K562 (cell line): ENCODE results near the gene HOXA11.
A peak's percentile ranks its signal among the peaks of the same experiment; 100 is the strongest.

Experiments
- EP400 ChIP-seq: fragments of 450-650 bp; IDR thresholded peaks from 2 replicates; pipeline ENCODE4 v1.6.1; 2017; ENCODE audit warnings: antibody characterized with exemption, mild to moderate bottlenecking, moderate library complexity
- EZH2 ChIP-seq: IDR thresholded peaks from 2 replicates; pipeline ENCODE4 v1.6.1; 2012; ENCODE audit warnings: low read depth, mild to moderate bottlenecking, inconsistent platforms, low read length, borderline replicate concordance
- FOSL1 ChIP-seq: fragments of 200-800 bp; sonication (Bioruptor generic); conservative IDR thresholded peaks from 2 replicates; pipeline ENCODE4 v1.6.1; 2016; ENCODE audit warnings: missing genetic modification characterization, missing compliant biosample characterization
- TF ChIP-seq, protein P1 (sequence below), 3 experiments: IDR thresholded peaks in 2 of 3; conservative IDR thresholded peaks in 1 of 3; 2 replicates each; pipeline ENCODE4 v1.5.1; 2011 to 2012; ENCODE audit warnings: low read length in 3 of 3, mild to moderate bottlenecking in 3 of 3, control low read depth in 2 of 3, improper control_type of control experiment in 1 of 3, inconsistent platforms in 1 of 3, low read depth in 1 of 3, mixed read lengths in 1 of 3, moderate library complexity in 1 of 3; ENCODE audit not compliant: insufficient read depth in 2 of 3

- TF ChIP-seq EP400 (no peak), EZH2 (no peak), FOSL1 (no peak)
- TF ChIP-seq, protein P1, sequence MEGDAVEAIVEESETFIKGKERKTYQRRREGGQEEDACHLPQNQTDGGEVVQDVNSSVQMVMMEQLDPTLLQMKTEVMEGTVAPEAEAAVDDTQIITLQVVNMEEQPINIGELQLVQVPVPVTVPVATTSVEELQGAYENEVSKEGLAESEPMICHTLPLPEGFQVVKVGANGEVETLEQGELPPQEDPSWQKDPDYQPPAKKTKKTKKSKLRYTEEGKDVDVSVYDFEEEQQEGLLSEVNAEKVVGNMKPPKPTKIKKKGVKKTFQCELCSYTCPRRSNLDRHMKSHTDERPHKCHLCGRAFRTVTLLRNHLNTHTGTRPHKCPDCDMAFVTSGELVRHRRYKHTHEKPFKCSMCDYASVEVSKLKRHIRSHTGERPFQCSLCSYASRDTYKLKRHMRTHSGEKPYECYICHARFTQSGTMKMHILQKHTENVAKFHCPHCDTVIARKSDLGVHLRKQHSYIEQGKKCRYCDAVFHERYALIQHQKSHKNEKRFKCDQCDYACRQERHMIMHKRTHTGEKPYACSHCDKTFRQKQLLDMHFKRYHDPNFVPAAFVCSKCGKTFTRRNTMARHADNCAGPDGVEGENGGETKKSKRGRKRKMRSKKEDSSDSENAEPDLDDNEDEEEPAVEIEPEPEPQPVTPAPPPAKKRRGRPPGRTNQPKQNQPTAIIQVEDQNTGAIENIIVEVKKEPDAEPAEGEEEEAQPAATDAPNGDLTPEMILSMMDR (IDR thresholded peaks at IDR 0.05 in 2 of 3, conservative IDR thresholded peaks at IDR 0.05 in 1 of 3; ENCODE audit: insufficient read depth in 2 of 3, low read depth in 1 of 3, low read length in 3 of 3) = peak; percentile 65 to 83 (median 77)
These were observed 5.3 kb downstream of the HOXA11 start for GRCh38 chr7:27179503-27180430.
